DND-41 (cell line): ENCODE data around the gene SRP68.

Source experiments
- ATAC-seq: fragments of 200-7000 bp; cut with Tn5 transposase; 3 replicates; pipeline ENCODE4 v1.9.1; 2021; ENCODE audit warnings: low read depth; ENCODE audit not compliant: insufficient read depth
- DNase-seq: peaks from one replicate; pipeline ENCODE4 v3.0.0-alpha.2; 2020
- H2AFZ ChIP-seq: 2 replicates; pipeline ENCODE4 v1.6.0; 2012; ENCODE audit warnings: low read depth, low read length
- H3K27ac ChIP-seq: 2 replicates; pipeline ENCODE4 v1.5.1; 2012; ENCODE audit warnings: low read length, inconsistent platforms
- H3K27me3 ChIP-seq: fragments of 200-600 bp; sonication (generic); 2 replicates; pipeline ENCODE4 v1.6.0; 2012; ENCODE audit warnings: low read length, mild to moderate bottlenecking, inconsistent platforms; ENCODE audit not compliant: insufficient read depth, poor library complexity
- H3K36me3 ChIP-seq: 2 replicates; pipeline ENCODE4 v1.5.1; 2012; ENCODE audit warnings: low read length, inconsistent platforms; ENCODE audit not compliant: insufficient read depth
- H3K4me1 ChIP-seq: 2 replicates; pipeline ENCODE4 v1.5.1; 2012; ENCODE audit warnings: mild to moderate bottlenecking, low read length; ENCODE audit not compliant: insufficient read depth
- H3K4me2 ChIP-seq: 2 replicates; pipeline ENCODE4 v1.6.0; 2012; ENCODE audit warnings: mild to moderate bottlenecking, moderate library complexity, low read length, inconsistent platforms; ENCODE audit not compliant: insufficient read depth
- H3K4me3 ChIP-seq, 2 experiments: fragments of 200-600 bp in 1 of 2; shearing (Covaris generic) in 1 of 2; 2 replicates each; pipeline ENCODE4 v1.5.1; 2012 to 2016; ENCODE audit warnings: inconsistent platforms in 2 of 2, low read length in 2 of 2, mild to moderate bottlenecking in 2 of 2, low read depth in 1 of 2, moderate library complexity in 1 of 2
- H3K79me2 ChIP-seq: 2 replicates; pipeline ENCODE4 v1.6.0; 2012; ENCODE audit warnings: low read length, inconsistent platforms; ENCODE audit not compliant: insufficient read depth
- H3K9ac ChIP-seq: 2 replicates; pipeline ENCODE4 v1.6.0; 2012; ENCODE audit warnings: low read depth, mild to moderate bottlenecking, inconsistent platforms, low read length, moderate library complexity
- H3K9me3 ChIP-seq: 2 replicates; pipeline ENCODE4 v1.5.1; 2012; ENCODE audit warnings: low read length, moderate library complexity, mild to moderate bottlenecking, inconsistent platforms; ENCODE audit not compliant: insufficient read depth, severe bottlenecking
- H4K20me1 ChIP-seq: 2 replicates; pipeline ENCODE4 v1.6.0; 2012; ENCODE audit warnings: low read length; ENCODE audit not compliant: insufficient read depth
- EZH2 ChIP-seq: IDR thresholded peaks from 3 replicates; pipeline ENCODE4 v1.6.1; 2012; ENCODE audit warnings: borderline replicate concordance, low read depth, mild to moderate bottlenecking, moderate library complexity, low read length, inconsistent platforms; ENCODE audit not compliant: severe bottlenecking
- TF ChIP-seq, protein P1 (sequence below): IDR thresholded peaks from 2 replicates; pipeline ENCODE4 v1.5.1; 2012; ENCODE audit warnings: borderline replicate concordance, low read length, moderate library complexity, mild to moderate bottlenecking; ENCODE audit not compliant: poor library complexity, severe bottlenecking; ENCODE audit errors: extremely low read depth

SRP68 gene

DNA sequence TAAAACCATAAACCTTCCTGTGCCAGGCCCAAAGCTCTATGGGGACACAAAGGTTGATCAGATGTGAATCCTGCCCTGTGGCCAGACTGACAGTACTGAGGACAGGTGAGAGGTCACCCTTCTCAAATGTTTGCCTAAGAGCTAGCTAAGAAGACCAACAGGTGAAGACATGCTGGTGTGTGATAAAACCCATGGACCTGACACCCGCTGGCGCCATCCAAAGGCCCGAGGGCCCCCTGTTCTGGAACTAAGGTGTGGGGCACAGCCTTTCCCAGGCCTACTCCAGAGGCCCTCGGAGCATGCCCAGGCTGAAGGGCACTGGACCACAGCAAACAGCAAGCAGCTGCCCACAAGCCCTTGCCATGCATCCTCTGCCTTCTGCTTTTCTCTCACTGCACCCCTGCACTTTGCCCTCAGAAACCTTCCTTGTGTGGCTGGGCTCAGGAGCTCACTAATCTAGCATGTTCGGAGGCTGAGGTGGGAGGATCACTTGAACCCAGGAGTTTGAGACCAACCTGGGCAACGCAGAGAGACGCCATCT lies 76.9 kb downstream of the SRP68 start:
- Histone ChIP-seq H2AFZ (no peak overlapping the region), H3K27ac (no peak overlapping the region), H3K79me2 (no peaks in the 10 kb centered on the region), H3K9me3 (no peaks in the 10 kb centered on the region), H3K9ac (no peak overlapping the region), H3K36me3 (peaks cover 14% of the 10 kb centered on the region; the same call in 1 of the 2 replicates), H3K4me3 (no peak overlapping the region), H4K20me1 (no peaks in the 10 kb centered on the region), H3K27me3 (no peaks in the 10 kb centered on the region), H3K4me2 (no peak overlapping the region), H3K4me1 (no peaks in the 10 kb centered on the region)
- no peak for ATAC-seq
- no peak for TF ChIP-seq EZH2
- TF ChIP-seq, protein P1, sequence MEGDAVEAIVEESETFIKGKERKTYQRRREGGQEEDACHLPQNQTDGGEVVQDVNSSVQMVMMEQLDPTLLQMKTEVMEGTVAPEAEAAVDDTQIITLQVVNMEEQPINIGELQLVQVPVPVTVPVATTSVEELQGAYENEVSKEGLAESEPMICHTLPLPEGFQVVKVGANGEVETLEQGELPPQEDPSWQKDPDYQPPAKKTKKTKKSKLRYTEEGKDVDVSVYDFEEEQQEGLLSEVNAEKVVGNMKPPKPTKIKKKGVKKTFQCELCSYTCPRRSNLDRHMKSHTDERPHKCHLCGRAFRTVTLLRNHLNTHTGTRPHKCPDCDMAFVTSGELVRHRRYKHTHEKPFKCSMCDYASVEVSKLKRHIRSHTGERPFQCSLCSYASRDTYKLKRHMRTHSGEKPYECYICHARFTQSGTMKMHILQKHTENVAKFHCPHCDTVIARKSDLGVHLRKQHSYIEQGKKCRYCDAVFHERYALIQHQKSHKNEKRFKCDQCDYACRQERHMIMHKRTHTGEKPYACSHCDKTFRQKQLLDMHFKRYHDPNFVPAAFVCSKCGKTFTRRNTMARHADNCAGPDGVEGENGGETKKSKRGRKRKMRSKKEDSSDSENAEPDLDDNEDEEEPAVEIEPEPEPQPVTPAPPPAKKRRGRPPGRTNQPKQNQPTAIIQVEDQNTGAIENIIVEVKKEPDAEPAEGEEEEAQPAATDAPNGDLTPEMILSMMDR = no peak
- DNase-seq = no peak

DNA sequence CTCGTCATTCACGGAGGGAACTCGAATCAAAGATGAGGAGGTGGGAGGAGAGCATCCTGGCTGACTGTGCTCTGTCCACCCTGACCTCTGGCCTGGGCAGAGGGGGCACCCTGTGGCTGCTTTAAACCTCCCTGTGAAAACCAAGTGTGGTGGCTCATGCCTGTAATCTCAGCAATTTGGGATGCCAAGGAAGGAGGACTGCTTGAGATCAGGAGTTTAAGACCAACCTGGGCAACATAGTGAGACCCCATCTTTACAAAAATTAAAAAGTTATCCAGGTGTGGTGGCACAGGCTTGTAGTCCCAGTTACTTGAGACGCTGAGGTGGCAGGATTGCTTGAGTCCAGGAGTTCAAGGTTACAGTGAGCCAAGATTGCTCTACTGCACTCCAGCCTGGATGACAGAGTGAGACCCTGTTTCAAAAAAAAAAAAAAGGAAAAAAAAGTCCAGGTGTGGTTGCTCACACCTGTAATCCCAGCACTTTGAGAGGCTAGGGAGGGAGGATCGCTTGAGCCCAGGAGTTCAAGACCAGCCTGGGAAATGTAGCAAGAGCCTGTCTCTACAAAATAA lies 77.4 kb downstream of the SRP68 start:
- no peaks in the 10 kb centered on the region for H3K79me2 ChIP-seq
- peaks cover 14% of the 10 kb centered on the region; the same call in 1 of the 2 replicates for H3K36me3 ChIP-seq
- H3K4me3 ChIP-seq = no peak overlapping the region
- TF ChIP-seq EZH2 = no peak
- TF ChIP-seq, protein P1 = no peak
- H3K9me3 ChIP-seq = no peaks in the 10 kb centered on the region
- no peak for DNase-seq
- no peaks in the 10 kb centered on the region for H3K27me3 ChIP-seq
- no peak overlapping the region for H3K27ac ChIP-seq
- no peak overlapping the region for H2AFZ ChIP-seq
- no peak for ATAC-seq
- H4K20me1 ChIP-seq = no peaks in the 10 kb centered on the region
- no peak overlapping the region for H3K4me2 ChIP-seq
- H3K4me1 ChIP-seq = no peaks in the 10 kb centered on the region
- no peak overlapping the region for H3K9ac ChIP-seq

DNA sequence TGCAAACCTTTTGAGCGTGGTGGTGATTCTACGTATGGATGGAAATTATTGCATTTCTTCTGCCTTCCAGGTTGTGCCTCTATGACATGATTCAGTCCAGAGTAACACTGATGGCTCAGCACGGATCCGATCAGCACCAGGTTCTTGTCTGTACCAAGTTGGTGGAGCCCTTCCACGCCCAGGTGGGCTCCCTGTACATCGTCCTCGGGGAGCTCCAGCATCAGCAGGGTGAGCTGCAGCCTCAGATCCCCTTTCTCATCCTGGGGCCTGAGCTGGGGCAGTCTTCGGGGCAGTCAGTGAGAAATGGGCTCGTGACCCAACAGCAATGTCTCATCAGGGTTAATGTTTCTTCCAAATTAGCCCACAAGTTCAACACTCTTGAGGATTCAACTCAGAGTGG lies 80.9 kb downstream of the SRP68 start:
- no peak for TF ChIP-seq EZH2
- TF ChIP-seq, protein P1 = no peak
- ATAC-seq = no peak
- no peak for DNase-seq

More for the DNA sequence above, 80.9 kb downstream of the SRP68 start:
- no peaks in the 10 kb centered on the region for H3K27me3 ChIP-seq
- H2AFZ ChIP-seq = no peak overlapping the region
- no peak overlapping the region for H3K27ac ChIP-seq
- H3K4me1 ChIP-seq = no peaks in the 10 kb centered on the region
- H4K20me1 ChIP-seq = no peaks in the 10 kb centered on the region
- H3K9ac ChIP-seq = no peak overlapping the region
- H3K79me2 ChIP-seq = no peaks in the 10 kb centered on the region
- no peaks in the 10 kb centered on the region for H3K9me3 ChIP-seq
- H3K4me3 ChIP-seq = no peak overlapping the region
- no peak overlapping the region for H3K4me2 ChIP-seq
- peaks cover 17% of the 10 kb centered on the region; the same call in 1 of the 2 replicates for H3K36me3 ChIP-seq
